ENCODE results near the gene ANKFN1.

Gene ANKFN1

DNA sequence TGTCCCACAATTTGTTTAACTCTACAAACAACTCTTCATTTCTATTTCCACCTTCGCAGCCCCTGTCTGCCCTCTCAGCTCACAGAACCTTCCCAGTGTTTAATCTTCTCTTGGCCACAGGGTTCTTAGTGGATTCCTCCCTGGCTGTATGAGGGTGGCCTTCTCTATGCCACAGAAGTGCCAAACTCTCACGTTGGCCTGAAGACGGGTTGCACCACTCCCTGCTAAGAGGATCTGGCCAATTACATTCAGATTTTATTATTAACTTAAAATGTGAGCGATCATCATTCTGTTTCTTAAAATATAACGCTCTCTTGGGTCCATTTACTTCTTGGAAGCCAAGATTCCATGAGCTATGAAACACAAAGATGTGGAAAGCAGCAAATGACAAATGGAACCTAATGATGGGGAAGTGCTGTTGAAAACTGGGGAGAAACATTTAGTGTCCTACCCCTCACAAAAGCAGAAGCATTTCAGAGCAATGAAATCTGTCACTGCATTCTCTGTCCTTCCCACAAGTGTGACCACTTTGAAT, 348.9 kb downstream of the ANKFN1 start:
- no peak for DNase-seq (ENCODE audit: low read depth)

DNA sequence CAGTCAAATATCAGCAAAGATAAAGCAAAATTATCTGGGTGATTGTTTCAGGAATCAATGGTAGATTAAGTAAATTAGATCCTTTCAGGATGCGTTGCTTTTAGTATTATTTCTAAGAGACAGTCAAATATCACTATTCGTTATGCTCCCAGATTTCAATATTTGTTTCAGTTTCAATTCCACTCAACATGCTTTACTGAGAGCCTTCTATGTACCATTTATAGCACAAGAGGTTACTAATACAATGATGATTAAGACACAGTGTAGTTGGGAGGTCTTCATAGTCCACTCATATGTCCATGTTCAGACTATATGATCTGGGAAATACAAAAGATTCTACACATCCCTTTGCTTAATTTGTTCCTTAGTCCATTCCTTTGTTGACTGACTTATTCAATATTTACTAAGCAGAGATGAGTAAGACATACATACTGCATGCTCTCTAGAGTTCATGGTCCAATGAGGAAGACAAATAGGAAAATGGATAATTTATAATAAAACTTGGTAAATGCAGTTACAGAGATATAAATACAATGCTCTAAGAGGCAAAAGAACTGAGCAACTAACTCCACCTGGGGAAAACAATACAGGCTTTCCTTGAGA, 352.0 kb downstream of the ANKFN1 start:
- no peak for DNase-seq (ENCODE audit: low read depth)

DNA sequence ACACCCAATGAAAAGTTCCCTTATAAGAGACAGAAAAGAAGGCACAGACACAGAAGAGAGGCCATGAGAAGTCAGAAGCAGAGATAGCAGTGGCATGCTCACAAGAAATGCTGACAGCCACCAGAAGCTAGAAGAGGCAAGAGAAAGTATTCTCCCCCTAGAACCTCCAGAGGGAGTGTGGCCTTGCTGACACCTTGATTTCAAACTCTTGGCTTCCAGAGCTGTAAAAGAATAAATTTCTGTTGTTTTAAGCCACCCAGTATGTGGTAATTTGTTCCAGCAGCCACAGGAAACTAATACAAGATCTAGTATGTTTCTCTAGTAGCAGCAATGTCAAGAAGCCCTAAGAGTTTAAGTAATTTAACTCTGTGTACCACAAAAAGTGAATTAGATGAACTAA, 353.1 kb downstream of the ANKFN1 start:
- no peak for DNase-seq (ENCODE audit: low read depth)

DNA sequence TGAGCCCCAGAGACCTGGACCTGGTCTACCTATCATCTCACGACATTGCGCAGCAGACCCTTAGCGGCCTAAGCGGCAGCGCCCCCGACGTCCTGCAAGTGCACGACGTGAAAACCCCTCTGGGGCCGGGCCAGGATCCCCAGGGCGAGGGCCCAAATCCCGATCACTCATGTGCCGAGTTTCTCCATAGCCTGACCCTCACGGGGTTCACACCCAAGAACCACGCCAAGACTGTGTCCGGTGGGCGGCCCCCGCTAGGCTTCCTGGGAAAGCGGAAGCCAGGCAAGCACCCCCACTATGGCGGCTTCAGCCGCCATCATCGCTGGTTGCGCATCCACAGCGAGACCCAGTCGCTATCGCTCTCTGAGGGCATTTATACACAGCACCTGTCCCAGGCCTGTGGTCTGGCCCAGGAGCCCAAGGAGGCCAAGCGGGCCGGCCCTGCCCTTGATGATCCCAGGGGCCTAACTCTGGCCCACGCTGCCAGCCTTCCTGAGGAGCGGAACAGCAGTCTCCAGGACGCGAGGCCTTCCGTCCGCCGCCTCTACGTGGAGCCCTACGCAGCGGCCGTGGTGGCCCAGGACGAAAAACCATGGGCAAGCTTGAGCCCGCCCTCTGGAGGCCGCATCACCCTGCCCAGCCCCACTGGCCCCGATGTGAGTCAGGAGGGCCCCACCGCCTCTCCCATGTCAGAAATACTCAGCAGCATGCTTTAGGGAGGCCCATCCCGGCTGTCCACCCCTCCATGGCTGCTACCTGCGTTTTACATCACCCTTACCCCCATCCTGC, 357.5 kb downstream of the ANKFN1 start:
- DNase-seq (ENCODE audit: low read depth): no peak

DNA sequence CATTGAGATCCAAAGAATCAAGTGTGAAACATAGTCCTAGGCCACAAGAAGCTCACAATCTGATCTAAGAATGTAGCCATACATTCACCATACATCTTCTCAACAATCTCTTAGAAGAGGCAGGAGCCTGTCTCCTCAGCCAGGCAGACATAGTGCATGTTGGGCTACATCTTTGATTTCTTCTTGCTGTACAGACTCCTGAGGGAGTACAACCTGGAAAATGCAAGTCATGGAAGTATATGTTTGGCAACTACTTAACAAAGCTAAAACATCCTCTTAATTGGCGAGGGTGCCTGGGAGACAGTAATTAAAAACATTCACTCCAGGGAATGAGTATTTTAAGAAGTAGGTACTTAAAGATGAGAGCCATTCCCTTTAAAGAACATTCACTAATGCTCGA, 361.0 kb downstream of the ANKFN1 start:
- DNase-seq (ENCODE audit: low read depth): no peak

DNA sequence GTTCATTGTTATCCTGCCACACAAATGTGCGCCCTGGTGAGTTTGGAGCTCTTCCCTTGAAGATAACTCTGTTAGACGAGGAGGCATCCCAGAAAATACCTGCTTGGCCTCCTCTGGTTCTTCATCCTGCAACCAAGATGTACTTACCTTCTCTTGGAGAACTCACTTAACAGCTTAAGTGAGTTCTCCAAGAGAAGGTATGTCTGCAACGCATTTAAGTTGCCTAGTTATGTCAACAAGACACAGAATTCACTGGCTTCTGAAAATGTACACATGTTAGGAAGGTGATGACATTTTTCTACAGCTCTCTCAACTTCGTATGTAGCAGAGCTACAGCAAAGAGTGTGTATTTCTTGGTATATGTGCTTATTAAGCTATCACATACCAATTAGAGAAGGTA, 361.6 kb downstream of the ANKFN1 start:
- no peak for DNase-seq (ENCODE audit: low read depth)

DNA sequence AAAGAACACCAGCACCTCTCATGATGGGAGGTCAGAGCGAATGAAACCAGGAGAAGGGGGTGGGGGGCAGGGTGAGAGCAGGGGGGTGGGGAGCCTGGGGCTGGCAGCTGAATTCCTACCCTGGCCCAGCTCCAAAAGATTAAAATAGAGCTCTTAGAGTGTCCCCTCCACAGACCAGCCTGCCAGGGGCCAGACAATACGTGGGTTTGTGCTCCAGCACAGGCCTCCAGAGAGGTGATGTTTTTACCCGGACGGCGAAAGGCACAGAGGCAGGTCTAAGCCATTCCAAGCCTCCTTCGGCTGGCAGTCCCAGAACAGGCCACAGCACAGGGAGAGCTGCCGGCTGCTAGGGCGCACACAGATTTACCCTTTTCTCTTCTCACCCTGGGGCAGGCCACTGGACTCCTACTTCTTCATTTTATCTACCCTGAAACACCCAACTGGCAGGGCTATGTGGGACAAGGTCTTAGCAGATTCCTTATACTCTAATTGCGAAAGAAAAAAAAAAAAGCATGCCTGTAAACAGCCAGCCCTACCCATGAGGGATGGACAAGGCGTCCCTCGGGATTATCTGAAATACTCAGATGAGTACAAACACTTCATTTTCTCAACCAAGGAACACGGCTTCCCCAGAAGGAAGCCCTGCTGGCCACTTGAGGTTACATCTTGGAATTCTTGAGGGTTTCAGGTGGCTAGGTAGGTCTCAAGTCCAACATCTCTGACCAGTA, 368.3 kb downstream of the ANKFN1 start:
- DNase-seq (ENCODE audit: low read depth): no peak

DNA sequence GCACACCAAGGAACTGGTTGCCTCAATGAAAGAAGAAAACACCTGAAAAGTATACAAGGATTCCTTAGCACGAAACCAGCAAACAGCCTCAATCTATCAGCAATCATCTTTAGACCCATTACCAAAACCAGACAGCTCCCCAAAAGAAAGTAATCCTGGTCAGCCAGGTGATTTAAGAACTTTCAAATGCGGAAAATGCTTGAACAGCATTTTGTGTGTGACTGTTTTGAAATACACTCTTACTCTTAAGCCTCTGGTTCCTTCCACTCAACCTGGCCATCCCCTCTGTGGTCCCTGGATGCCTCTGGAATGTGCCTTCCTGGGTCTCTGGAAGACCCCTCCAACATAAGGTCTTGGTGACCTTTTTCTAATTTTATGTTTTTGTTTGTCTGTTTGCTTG, 369.8 kb downstream of the ANKFN1 start:
- no peak for DNase-seq (ENCODE audit: low read depth)

DNA sequence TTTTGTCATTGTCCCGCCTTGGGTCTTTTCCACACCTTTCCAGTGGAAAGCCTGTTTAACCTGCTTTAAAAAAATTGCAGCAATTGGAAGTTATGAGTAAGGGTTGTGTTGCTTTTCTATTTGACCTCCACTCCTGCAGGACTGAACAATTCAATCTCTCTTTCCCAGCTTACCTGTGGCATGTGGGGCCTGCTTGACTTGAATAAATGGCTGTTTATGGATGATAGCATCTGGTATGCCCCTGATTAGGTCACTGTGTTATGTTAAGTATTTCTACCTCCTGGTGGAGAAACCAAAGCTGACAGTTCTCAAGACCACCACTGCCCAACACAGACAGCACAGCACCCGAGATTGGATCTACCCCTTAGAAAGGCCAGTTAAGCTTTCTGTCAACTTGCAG, 375.4 kb downstream of the ANKFN1 start:
- DNase-seq (ENCODE audit: low read depth): no peak

DNA sequence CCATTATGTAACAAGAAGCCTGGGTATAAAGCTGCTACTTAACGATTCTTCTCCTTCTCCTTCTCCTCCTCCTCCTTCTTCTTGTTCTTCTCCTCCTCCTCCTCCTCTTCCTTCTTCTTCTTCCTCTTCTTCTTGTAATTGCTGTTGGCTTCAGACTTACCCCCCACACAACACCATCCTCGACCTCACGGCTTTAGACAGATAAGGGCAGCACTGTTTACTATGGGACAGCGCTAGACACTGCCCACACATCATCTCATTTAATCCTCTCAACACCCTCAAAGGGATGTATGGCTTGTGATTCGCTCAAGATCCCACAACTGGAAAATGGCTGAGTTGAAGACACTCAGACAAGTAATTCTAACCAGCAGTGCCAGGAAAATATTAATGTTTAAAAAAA, 379.7 kb downstream of the ANKFN1 start:
- DNase-seq (ENCODE audit: low read depth): no peak

DNA sequence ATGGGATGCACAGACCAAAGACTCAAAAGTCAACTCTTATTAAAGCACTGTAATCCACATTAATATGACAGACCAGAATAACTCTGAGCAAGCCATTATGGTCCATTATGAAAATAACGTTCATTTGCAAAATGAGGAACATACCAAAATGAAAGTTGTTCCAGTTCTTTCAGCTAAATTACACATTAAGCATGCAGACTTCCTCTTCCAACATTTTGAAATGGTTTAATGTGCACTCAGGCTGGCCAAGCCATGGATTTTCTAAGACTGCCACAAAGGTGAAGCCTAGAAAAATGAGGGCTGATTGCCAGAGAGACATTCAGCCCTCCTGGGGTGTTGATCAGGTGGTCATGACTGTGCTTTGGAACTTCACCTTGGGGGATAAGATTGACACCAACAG, 383.5 kb downstream of the ANKFN1 start:
- DNase-seq (ENCODE audit: low read depth): no peak

DNA sequence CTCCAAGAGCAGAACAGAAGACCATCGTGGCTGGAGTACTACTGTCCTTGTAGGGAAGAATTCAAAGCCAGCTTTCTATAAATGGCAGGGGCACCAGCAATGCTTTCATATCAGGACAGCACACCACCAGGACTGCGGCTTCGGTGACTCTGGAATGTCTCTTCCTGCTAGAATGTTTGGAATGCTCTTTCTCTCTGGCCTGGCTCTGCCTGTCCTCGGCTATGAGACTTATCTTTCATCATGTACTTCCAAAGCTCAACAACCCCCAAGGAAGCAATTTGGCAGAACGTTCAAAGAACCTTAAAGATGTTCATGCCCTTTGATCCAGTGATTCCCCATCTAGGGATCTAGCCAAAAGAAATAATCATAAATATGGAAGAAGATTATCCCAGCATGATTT, 387.6 kb downstream of the ANKFN1 start:
- DNase-seq (ENCODE audit: low read depth): no peak

DNA sequence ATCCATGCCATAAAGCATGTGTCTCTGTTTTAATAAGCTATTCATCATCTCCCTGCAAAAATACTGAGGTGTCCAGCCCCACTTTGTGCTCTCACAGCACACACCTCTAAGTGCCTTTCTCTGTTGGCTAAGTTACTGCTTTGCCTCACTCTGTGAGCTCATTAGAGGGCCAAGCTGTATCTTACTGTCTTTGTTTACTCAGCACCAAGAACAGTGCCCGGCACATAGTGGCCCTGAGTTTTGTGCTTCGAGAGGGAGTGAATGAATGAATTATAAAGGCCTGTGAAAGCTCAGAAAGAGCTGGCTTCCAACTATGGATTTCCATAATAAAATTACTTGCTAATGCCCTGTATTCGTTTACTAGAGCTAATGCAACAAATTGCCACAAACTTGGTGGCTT, 390.0 kb downstream of the ANKFN1 start:
- no peak for DNase-seq (ENCODE audit: low read depth)

DNA sequence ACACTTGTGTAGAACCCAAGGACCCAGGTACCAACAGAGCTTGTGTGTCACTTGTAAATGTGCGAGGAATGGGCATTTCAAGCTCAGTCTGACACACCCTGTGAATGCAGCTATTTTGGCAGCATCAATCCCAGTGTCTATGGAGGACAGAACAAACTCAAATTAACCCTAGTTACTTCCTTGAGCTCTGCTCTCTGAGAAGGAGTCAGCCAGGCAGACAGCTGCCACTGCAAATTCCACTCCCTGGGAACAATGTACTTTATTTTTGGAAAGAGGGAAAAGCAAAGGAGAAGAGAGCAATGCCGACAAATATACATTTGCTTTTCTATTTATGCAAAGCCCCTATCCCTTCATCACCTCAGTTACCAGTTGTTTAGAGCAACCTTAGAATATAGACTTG, 391.8 kb downstream of the ANKFN1 start:
- no peak for DNase-seq (ENCODE audit: low read depth)

DNA sequence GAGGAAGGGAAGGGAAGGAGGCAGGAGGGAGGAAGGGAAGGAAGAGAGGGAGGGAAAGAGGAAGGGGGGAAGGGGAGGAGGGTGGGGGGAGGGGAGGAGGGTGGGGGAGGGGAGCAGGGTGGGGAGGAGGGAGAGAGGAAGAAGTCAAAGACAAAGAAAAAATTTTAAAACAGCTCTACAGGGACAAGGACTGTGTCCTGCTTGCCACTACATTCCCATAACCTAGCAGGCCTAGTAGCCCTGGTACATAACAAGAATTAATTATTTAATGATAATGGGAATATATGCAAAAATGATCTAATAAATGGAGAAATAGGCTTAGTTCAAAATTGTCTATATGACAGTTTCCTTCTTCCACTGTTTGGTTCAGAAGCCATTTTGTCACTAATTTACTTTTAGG, 392.7 kb downstream of the ANKFN1 start:
- DNase-seq (ENCODE audit: low read depth): no peak

DNA sequence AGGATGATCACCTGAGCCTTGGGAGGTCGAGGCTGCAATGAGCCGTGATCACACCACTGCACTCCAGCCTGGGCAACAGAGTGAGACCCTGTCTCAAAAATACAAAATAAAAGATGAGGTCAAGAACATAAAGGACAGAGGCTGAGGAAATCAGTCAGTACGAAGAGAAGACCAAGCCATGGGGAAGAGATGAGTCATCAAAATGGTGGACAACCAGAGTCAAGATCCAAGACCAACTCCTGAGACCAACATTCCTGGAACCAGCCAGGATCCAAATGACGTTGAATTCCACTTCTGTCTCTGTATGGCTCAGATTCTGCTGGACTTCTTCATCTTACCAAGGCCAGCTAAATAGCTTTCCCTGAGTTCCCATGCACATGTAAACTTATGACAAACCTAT, 395.4 kb downstream of the ANKFN1 start:
- DNase-seq (ENCODE audit: low read depth): no peak

DNA sequence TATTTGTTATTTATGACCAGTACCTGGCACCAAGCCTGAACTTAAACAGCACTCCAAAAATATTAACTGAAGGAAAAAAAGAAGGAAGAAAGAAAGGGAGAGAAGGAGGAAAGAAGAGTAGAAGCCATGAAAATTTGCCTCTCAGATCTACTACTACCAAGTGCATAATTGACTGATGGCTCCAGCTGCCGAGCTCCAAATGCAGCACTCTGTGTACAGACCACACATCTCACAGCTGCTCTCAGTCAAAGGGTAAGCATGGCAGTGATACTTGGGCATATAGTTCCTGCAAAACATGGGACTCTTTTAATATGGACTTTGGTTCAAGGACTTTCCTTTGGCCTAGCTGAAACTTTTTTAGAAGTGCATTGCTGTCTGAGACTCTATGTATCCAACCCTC, 396.2 kb downstream of the ANKFN1 start:
- DNase-seq (ENCODE audit: low read depth): no peak

DNA sequence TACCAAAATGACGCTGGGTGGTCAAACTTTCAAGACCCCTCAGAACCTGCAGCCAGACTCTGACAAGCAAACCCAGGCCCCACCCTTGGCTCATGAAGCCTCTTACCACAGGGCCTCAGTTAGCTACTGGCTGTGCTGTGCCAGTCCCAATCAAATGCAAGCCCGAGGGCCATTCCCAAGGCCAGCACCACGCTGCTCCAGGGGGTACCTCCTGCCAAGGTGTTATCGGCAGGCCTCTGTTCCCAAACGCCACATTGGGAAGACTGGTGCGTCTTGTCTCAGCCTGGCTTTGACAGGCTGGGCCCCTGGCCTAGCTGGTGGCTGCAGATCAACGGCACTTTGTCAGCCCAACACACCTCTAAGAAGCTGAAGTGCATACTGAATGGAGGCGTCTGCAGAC, 404.4 kb downstream of the ANKFN1 start:
- no peak for DNase-seq (ENCODE audit: low read depth)

DNA sequence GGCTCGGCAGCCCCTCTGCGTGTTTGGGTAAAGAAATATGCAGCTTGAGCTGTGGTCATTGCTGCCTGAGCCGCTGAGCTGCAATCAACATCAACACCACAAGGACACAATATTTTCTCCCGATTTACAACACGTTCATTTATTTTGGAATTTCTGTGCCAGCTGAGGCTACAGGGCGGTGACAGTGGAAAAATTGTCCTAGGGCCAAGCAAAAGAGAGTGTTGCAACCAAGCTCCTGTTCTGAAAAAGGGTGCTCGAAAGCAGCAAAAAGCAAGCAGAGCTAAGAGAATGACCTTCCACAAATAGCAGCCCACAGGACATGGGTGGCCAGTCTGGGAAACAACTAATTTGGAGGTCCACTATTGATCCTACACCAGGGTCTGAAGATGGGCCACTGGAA, 404.8 kb downstream of the ANKFN1 start:
- DNase-seq (ENCODE audit: low read depth): no peak

Measured in non-pigmented ciliary epithelial cell (primary cell).